C4-2B (cell line): Measurements from ENCODE around the gene ZNF423.

Experiments used
- CTCF ChIP-seq: fragments of 450-650 bp; conservative IDR thresholded peaks from 2 replicates; pipeline ENCODE4 v1.5.1; 2017; ENCODE audit warnings: mild to moderate bottlenecking
- ZFX ChIP-seq: fragments of 450-650 bp; IDR thresholded peaks from 2 replicates; pipeline ENCODE4 v1.6.1; 2017

GRCh38 chr16:49788572-49788971, 67.3 kb downstream of the ZNF423 start:
- no peak for TF ChIP-seq CTCF
- no peak for TF ChIP-seq ZFX
